Measurements from ENCODE around the gene TENM4. TPM values are rescaled to one million over a fixed set of nuclear protein-coding genes. Genes with fewer than 3 reads are reported as not detected.

TENM4 gene
- total and polyA plus RNA-seq, 2 of the 8 experiments (the other 6 are each of a cell fraction or from before 2014, with no cell fraction given) = 3.5 to 7.2 TPM

GRCh38 chr11:79276736-79277325 is 164.0 kb downstream of the TENM4 start:
- TF ChIP-seq CTBP2 (IDR thresholded peaks at IDR 0.05; ENCODE audit: borderline replicate concordance, insufficient read depth, insufficient read length, low read length) = no peak
- no peak for TF ChIP-seq JUND (IDR thresholded peaks at IDR 0.05; ENCODE audit: low read length)
- no peak for TF ChIP-seq CHD1 (IDR thresholded peaks at IDR 0.05; ENCODE audit: low read depth, low read length)
- TF ChIP-seq EGR1 (IDR thresholded peaks at IDR 0.05; ENCODE audit: borderline replicate concordance, low read depth, low read length) = no peak
- TF ChIP-seq RXRA (IDR thresholded peaks at IDR 0.05; ENCODE audit: insufficient read depth, low read depth, low read length) = no peak
- no peak for TF ChIP-seq GABPA (IDR thresholded peaks at IDR 0.05; ENCODE audit: borderline replicate concordance, insufficient read depth, low read length)
- TF ChIP-seq HDAC6 (IDR thresholded peaks at IDR 0.05; ENCODE audit: low read depth, low read length) = no peak
- no peak for TF ChIP-seq TEAD4 (IDR thresholded peaks at IDR 0.05; ENCODE audit: low read depth, low read length)
- no peak for TF ChIP-seq YY1 (IDR thresholded peaks at IDR 0.05; ENCODE audit: low read depth, low read length)
- TF ChIP-seq RBBP5 (IDR thresholded peaks at IDR 0.05; ENCODE audit: borderline replicate concordance, low read depth, low read length) = no peak
- TF ChIP-seq RFX5 (IDR thresholded peaks at IDR 0.05; ENCODE audit: borderline replicate concordance, low read depth, low read length) = no peak

More at GRCh38 chr11:79276736-79277325, 164.0 kb downstream of the TENM4 start:
- ChIA-PET POLR2A (ENCODE audit: partially characterized antibody) (no interaction called here), CTCF (ENCODE audit: partially characterized antibody) (interaction anchor here (0.9 to 1.4 kb wide), 3 partner anchors 16 to 560 kb away, joined by 3 to 4 read pairs (median 3); no protein-coding TSS in a partner anchor)
- H3K23me2 ChIP-seq (ENCODE audit: low read depth, low read length) = no peaks in the 10 kb centered on the region; the same call in 1 of the 2 replicates
- H4K91ac ChIP-seq (replicated peaks; ENCODE audit: insufficient read length, low read length) = no peak overlapping the region
- H3K4ac ChIP-seq (replicated peaks; ENCODE audit: insufficient read length, low read depth, low read length) = no peak overlapping the region
- H3K27me3 ChIP-seq (replicated peaks in 1 of 4; ENCODE audit: control insufficient read depth in 3 of 4, extremely low read depth in 1 of 4, insufficient read depth in 3 of 4, low read length in 3 of 4) = no peaks in the 10 kb centered on the region
- DNase-seq (ENCODE audit: low read depth in 1 of 2, low spot score in 2 of 2) = no peak
- no peaks in the 10 kb centered on the region for H3K9me3 ChIP-seq (ENCODE audit: insufficient read depth in 2 of 2, low read depth in 1 of 2, low read length in 1 of 2)
- H3K9ac ChIP-seq (replicated peaks in 1 of 4; ENCODE audit: extremely low read depth in 1 of 4, low read depth in 3 of 4, low read length in 3 of 4) = no peak overlapping the region
- H2BK120ac ChIP-seq (replicated peaks; ENCODE audit: low read depth, low read length) = no peak overlapping the region
- no peak overlapping the region for H2BK15ac ChIP-seq (ENCODE audit: low read length)
- no peak overlapping the region for H2AK5ac ChIP-seq (ENCODE audit: low read depth, low read length)
- 77% methylated on average over 2 of the region's 2 CpGs; no CpG with 5 or more reads in 1 of the 2 experiments for WGBS, 2 experiments (ENCODE audit: extremely low coverage in 1 of 2, insufficient coverage in 1 of 2, insufficient read length in 1 of 2, insufficient replicate concordance in 2 of 2, low coverage in 1 of 2, low lambda C conversion rate in 2 of 2, missing lambda C conversion rate in 1 of 2)
- H2BK20ac ChIP-seq (ENCODE audit: low read length) = no peak overlapping the region
- no peak overlapping the region for H4K8ac ChIP-seq (ENCODE audit: extremely low read depth, insufficient read depth, low read length)
- FAIRE-seq = no peak
- H2BK5ac ChIP-seq (ENCODE audit: low read depth, low read length) = no peak overlapping the region
- no peak overlapping the region for H2AFZ ChIP-seq (ENCODE audit: low read length)
- no peaks in the 10 kb centered on the region for H3K79me1 ChIP-seq (ENCODE audit: low read depth, low read length)
- no peak overlapping the region for H4K5ac ChIP-seq (ENCODE audit: insufficient read length, low read depth, low read length)
- H3K79me2 ChIP-seq (ENCODE audit: control insufficient read depth in 1 of 2, insufficient read depth in 2 of 2, low read length in 2 of 2) = no peaks in the 10 kb centered on the region
- no peak overlapping the region for H2BK12ac ChIP-seq (ENCODE audit: low read depth, low read length)
- H4K20me1 ChIP-seq (replicated peaks in 1 of 2; ENCODE audit: control insufficient read depth in 1 of 2, insufficient read depth in 2 of 2, low read length in 2 of 2) = no peaks in the 10 kb centered on the region
- H3K36me3 ChIP-seq (ENCODE audit: control insufficient read depth in 2 of 4, insufficient read depth in 4 of 4, low read length in 3 of 4) = no peaks in the 10 kb centered on the region
- H3K14ac ChIP-seq (ENCODE audit: insufficient read length) = no peak overlapping the region
- H3K4me1 ChIP-seq (replicated peaks in 1 of 4; ENCODE audit: control insufficient read depth in 3 of 4, insufficient read depth in 4 of 4, low read length in 3 of 4) = peaks cover 0 to 5% (median under 1%) of the 10 kb centered on the region in 4 experiments; a peak in 4 of 7 replicates
- no peak overlapping the region for H3K4me2 ChIP-seq (ENCODE audit: insufficient read depth in 1 of 2, low read depth in 2 of 2, low read length in 2 of 2)
- H3K4me3 ChIP-seq (ENCODE audit: extremely low read depth in 1 of 4, insufficient read depth in 2 of 4, low read depth in 3 of 4, low read length in 4 of 4) = no peak overlapping the region
- H3K56ac ChIP-seq (replicated peaks; ENCODE audit: insufficient read length, low read depth, low read length) = no peak overlapping the region
- H3K23ac ChIP-seq (ENCODE audit: insufficient read length) = no peak overlapping the region
- no peak overlapping the region for H3K18ac ChIP-seq (ENCODE audit: extremely low read depth, low read length)
- H3K27ac ChIP-seq (ENCODE audit: low read depth, low read length) = no peak overlapping the region
